GM21515 (cell line): Measurements from ENCODE around the gene TMEM38B.
A peak's percentile ranks its signal among the peaks of the same experiment; 100 is the strongest.

Source experiments
- ATAC-seq: cut with Tn5 transposase; IDR thresholded peaks from one replicate; pipeline ENCODE4 v1.9.1; 2021; ENCODE audit not compliant: unreplicated experiment

TMEM38B gene, protein sequence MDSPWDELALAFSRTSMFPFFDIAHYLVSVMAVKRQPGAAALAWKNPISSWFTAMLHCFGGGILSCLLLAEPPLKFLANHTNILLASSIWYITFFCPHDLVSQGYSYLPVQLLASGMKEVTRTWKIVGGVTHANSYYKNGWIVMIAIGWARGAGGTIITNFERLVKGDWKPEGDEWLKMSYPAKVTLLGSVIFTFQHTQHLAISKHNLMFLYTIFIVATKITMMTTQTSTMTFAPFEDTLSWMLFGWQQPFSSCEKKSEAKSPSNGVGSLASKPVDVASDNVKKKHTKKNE

DNA sequence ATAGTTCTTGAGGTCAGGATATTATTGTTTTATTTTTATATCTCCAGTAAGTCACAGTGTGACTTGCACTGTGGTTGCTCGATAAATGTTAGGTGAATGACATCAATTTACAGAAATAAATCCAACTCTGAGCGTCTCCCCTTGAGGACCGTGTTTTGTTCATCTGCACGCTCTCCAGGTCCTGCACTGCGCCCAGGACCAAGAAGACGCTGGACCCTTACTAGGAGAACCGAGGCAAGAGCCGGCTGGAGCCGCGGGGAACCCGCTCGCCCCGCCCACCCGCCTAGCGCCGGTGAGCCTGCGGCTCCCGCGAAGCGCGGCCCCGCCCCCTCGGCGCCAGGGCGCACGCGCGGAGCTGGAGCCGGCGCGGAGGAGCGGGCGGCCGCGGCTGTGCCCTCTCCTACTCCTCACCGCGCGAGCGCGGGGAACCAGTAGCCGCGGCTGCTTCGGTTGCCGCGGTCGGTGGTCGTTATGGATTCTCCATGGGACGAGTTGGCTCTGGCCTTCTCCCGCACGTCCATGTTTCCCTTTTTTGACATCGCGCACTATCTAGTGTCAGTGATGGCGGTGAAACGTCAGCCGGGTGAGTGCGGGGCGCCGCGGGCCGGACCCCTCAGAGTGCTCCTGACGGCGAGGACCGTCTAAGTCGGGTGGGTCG, at the start of gene TMEM38B:
Gene TMEM38B, plus strand, starts transcription at position 352 of the 658 bp plus-strand sequence. Its CDS starts 120 bp downstream, at position 472.
- peak; percentile 77 for ATAC-seq

DNA sequence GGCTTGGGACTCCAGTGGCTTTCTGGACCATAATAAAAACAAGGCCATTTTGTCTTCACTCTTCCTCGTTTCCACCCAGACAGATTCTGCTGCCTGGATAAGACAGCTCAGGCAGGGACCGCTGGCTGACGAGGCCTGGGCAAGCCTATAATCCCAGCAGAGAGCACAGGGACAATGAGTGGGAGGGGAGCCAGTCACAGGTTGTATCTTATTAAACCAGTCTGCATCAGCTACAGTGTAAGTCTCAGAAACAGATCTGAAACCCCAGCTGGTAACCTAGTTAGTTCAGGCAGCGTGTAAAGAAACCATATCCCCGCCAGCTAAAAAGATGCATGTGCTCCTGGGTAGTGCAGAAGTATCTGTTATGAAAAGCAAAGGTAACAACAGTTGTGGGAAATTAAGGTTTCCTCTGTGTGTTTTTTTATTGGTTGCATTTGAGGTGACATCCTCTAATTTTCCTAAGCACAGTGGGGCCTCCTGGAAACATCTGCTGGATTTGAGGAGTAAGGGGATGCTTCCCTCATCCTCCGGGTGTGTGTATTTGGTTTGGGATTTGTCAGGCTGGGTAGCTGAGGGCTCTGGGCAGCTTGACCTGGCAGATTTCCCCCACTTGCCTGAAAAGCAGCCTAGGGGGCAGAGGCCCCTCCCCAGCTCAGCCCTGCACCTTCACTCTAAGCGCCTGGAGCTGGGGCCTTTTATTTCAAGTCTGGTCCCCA, 47.3 kb upstream of the TMEM38B start:
- no peak for ATAC-seq

GRCh38 chr9:105647595-105648349, 46.6 kb upstream of the TMEM38B start:
- ATAC-seq = no peak

GRCh38 chr9:105651806-105652205, 42.5 kb upstream of the TMEM38B start:
- ATAC-seq = no peak

DNA sequence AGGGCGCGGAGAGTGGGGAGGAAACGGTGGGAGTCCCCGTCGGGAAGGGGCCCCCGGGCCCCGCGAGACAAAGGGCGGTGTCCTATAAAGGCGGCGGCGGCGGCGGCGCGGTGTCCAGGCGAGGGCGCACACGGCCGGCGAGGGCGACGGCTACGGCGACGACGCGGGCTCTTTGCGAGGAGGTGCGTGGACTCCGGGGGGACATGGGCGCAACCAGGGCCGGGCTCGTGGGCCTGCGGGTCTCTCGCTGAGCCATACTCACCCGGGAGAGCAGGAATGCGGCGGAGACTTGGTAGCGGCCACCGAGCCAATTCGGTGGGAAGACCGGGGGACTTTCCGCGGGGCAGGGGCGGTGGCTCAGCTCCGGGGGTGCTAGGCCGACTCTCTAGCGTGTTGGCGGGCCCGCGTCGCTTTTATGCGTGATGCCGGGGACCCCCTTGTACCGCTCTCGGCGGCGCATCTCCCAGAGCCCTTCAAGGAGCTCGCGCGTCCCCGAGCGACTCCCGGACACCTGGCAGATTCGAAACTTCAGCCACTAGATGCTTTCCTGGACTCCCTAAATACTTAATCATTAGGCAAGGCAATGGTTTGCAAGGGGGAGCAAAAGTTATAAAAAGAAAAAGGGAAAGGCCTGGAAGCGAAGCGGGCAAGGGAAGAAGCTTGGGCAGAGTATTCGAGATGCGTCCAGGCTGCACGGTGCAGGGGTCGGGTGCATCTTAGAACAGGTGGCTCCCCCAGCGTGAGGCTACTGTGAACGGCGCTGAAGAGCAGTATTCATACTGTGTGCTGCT, 38.0 kb upstream of the TMEM38B start:
- peak; percentile 61 for ATAC-seq

DNA sequence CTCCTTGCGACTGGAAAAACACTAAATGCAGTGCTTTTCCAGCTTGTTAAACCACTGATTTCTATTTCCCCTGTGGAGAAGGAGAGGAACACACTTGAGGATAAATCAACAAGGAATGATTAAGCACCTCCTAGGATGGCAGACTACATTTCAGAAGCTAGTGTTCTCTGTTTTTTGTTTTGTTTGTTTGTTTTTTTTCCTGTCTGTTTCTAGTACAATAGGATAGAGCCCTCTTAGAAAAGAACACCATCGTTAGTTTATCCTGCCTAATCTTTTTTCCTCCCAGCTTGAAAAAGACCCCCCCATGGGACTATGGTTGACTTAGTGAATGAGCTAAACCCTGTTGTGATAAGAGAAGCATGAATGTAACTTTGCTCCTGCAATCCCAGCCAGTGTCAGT, 36.0 kb upstream of the TMEM38B start:
- no peak for ATAC-seq

GRCh38 chr9:105661011-105661410, 33.3 kb upstream of the TMEM38B start:
- no peak for ATAC-seq

- peak; percentile 93 for ATAC-seq
Measured at GRCh38 chr9:105662184-105663104, 31.9 kb upstream of the TMEM38B start, which contains the start of gene TAL2. Gene TAL2 (plus strand): TSS chr9:105662457. CDS start chr9:105662497, 40 bp downstream.

- ATAC-seq = no peak
Measured at GRCh38 chr9:105663914-105664313, 30.4 kb upstream of the TMEM38B start.

DNA sequence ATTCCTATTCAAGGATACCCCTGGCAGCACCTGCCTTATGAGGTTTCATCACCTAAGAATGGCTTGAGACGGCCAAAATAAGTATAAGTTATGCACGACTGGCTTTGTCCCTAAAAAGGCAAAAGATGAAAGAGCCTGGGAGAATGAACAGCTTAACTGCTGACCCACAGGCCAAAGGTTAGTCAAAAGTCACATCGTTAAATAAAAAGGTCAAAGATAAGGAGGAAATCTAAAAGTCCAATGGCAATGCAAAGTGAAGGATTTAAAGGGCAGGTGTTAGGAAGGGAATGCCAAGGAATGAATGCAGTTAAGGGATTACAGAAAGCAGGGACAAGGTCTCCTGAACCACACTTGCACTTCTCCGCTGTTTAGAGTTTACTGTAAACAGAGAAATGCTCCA, 26.5 kb upstream of the TMEM38B start:
- ATAC-seq = no peak

DNA sequence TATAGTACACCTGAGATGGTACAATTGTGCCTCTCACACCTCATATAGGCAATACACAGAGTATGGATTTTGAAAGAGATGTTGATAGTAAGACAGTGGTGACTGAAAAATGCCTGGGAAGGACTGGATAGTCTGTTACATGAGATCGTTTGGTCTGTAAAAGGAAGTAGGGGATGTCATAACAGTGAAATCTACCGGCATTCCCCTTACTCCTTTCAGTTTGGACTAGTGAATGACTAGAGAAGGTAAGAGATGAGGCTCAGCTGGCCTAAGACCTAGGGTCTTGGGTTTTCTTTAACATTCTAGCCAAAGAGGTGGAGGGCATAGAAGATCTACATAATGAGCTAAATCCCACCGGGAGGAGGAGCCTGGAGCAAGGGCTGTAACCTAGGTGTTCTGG, 24.0 kb upstream of the TMEM38B start:
- no peak for ATAC-seq

DNA sequence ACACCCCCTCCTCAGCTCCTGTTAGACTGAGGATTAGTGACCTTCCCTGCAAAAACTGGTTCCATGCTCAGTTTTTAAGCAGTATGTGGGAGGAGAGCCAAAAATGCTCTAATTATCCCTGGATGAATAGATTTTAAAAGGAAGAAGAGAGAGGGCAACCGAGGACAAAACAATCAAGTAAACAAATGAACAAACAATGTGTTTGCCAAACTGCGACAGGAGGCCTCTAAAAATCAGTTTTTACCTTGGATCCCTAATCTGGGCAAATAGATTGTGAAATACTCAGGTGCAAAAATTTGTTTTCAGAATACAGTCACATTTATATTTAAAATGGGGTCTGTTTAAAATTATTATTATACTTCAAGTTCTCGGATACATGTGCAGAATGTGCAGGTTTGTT, 23.6 kb upstream of the TMEM38B start:
- no peak for ATAC-seq

DNA sequence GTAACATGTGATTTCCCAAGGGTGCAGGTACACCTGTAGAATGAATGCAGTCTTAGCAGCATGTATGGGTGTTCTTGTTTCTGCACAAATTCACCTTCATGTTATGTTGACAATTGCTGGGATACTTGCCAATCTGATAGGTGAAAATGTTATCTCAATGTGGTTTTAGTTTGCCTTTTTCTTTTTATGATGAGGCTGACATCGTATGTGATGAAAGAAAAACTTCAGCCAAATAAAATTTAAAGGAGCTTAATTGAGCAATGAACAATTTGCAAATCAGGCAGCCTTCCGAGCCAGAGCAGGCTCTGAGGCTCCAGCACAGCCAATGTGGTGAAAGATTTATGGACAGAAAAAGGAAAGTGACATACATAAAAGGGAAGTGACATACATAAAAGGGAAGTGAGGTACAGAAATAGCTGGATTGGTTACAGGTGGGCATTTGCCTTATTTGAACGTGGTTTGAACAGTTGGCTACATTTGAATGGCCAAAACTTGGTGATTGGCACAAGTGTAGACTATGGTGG, 21.6 kb upstream of the TMEM38B start:
- peak; percentile 69 for ATAC-seq

GRCh38 chr9:105673850-105674387, 20.4 kb upstream of the TMEM38B start:
- no peak for ATAC-seq

DNA sequence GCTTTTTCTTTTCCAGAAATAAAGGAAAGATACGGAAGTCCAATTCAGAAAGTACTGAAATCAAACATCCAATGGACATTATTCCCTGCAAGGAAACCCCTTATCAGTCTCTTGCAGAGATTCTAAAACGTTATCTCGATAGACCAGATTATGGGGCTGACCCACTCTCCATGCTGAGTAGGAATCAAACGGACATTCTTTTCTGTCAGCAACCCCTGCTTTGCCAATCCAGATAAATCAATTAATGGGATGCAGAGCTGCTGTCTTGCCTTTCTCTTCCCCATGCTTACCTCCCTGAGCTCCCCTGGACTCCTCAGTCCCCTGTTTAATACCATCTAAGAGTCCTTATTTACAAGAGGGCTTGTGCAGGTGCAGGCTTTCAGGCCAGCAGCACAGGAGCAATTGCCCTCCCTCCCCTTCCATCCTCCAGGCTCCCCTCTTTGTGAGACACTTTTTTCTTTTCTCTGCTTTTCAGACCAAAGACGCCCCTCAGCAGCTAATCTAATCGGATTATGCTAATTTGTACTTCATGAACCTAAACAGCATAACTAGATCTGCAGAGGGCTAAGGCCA, 17.9 kb upstream of the TMEM38B start:
- no peak for ATAC-seq

GRCh38 chr9:105678163-105678562, 16.2 kb upstream of the TMEM38B start:
- ATAC-seq = no peak

GRCh38 chr9:105678781-105679180, 15.6 kb upstream of the TMEM38B start:
- ATAC-seq = no peak

GRCh38 chr9:105679257-105680022, 14.9 kb upstream of the TMEM38B start:
- ATAC-seq = no peak
